Measurements from ENCODE around the gene DPH1. TPM values are rescaled to one million over a fixed set of nuclear protein-coding genes. Genes with fewer than 3 reads are reported as not detected.

Gene DPH1
- total and polyA plus RNA-seq, 2 donors (not counting 1 experiment from before 2014, with no cell fraction given): 23.1 to 28.5 TPM

- H3K79me2 ChIP-seq (ENCODE audit: control insufficient read depth, insufficient read depth, low read length): peaks cover 67% of the 10 kb centered on the region
- H3K9ac ChIP-seq (ENCODE audit: insufficient read depth, low read length): peak overlapping the region; percentile 90
- peak overlapping the region; percentile 85 for H3K4me2 ChIP-seq (ENCODE audit: extremely low read depth, insufficient read depth, low read length)
- H3K27me3 ChIP-seq (ENCODE audit: control insufficient read depth, insufficient read depth, low read length): no peaks in the 10 kb centered on the region
- peaks cover 28% of the 10 kb centered on the region for H3K4me1 ChIP-seq (ENCODE audit: control insufficient read depth, extremely low read depth, insufficient read depth, low read length)
- H2AFZ ChIP-seq (ENCODE audit: low read length): no peak overlapping the region
- peak in 1 of 2 donors; percentile 35 for DNase-seq (ENCODE audit: low read depth in 2 of 2)
- H4K20me1 ChIP-seq (ENCODE audit: control insufficient read depth, extremely low read depth, insufficient read depth, low read length): no peaks in the 10 kb centered on the region
- no peak for TF ChIP-seq EZH2 (IDR thresholded peaks at IDR 0.05; ENCODE audit: low read length, missing control alignments)
- TF ChIP-seq, protein P1, sequence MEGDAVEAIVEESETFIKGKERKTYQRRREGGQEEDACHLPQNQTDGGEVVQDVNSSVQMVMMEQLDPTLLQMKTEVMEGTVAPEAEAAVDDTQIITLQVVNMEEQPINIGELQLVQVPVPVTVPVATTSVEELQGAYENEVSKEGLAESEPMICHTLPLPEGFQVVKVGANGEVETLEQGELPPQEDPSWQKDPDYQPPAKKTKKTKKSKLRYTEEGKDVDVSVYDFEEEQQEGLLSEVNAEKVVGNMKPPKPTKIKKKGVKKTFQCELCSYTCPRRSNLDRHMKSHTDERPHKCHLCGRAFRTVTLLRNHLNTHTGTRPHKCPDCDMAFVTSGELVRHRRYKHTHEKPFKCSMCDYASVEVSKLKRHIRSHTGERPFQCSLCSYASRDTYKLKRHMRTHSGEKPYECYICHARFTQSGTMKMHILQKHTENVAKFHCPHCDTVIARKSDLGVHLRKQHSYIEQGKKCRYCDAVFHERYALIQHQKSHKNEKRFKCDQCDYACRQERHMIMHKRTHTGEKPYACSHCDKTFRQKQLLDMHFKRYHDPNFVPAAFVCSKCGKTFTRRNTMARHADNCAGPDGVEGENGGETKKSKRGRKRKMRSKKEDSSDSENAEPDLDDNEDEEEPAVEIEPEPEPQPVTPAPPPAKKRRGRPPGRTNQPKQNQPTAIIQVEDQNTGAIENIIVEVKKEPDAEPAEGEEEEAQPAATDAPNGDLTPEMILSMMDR (conservative IDR thresholded peaks at IDR 0.05 in 1 of 2, IDR thresholded peaks at IDR 0.05 in 1 of 2; ENCODE audit: low read depth in 1 of 2, low read length in 2 of 2): no peak
- H3K36me3 ChIP-seq (ENCODE audit: control insufficient read depth, insufficient read depth, low read length): peaks cover 34% of the 10 kb centered on the region
- H3K9me3 ChIP-seq (ENCODE audit: control insufficient read depth, insufficient read depth, low read depth, low read length): no peaks in the 10 kb centered on the region
- peak overlapping the region in 3 of 4 experiments; percentile 28 to 80 (median 43) for H3K4me3 ChIP-seq (replicated peaks in 1 of 4; ENCODE audit: control extremely low read depth in 1 of 4, insufficient read depth in 1 of 4, low read depth in 3 of 4, low read length in 4 of 4)
- H3K27ac ChIP-seq (ENCODE audit: insufficient read depth, low read length): peak overlapping the region; percentile 84
Measured at GRCh38 chr17:2057175-2057759, 27.3 kb downstream of the DPH1 start.

DNA sequence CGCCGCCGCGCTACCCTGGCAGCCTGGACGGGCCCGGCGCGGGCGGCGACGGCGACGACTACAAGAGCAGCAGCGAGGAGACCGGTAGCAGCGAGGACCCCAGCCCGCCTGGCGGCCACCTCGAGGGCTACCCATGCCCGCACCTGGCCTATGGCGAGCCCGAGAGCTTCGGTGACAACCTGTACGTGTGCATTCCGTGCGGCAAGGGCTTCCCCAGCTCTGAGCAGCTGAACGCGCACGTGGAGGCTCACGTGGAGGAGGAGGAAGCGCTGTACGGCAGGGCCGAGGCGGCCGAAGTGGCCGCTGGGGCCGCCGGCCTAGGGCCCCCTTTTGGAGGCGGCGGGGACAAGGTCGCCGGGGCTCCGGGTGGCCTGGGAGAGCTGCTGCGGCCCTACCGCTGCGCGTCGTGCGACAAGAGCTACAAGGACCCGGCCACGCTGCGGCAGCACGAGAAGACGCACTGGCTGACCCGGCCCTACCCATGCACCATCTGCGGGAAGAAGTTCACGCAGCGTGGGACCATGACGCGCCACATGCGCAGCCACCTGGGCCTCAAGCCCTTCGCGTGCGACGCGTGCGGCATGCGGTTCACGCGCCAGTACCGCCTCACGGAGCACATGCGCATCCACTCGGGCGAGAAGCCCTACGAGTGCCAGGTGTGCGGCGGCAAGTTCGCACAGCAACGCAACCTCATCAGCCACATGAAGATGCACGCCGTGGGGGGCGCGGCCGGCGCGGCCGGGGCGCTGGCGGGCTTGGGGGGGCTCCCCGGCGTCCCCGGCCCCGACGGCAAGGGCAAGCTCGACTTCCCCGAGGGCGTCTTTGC, 28.0 kb downstream of the DPH1 start:
- Histone ChIP-seq H3K4me1 (ENCODE audit: control insufficient read depth, extremely low read depth, insufficient read depth, low read length) (peaks cover 35% of the 10 kb centered on the region), H3K36me3 (ENCODE audit: control insufficient read depth, insufficient read depth, low read length) (peaks cover 34% of the 10 kb centered on the region), H3K4me2 (ENCODE audit: extremely low read depth, insufficient read depth, low read length) (peak overlapping the region; percentile 85), H3K27me3 (ENCODE audit: control insufficient read depth, insufficient read depth, low read length) (no peaks in the 10 kb centered on the region), H3K4me3 (replicated peaks in 1 of 4; ENCODE audit: control extremely low read depth in 1 of 4, insufficient read depth in 1 of 4, low read depth in 3 of 4, low read length in 4 of 4) (peak overlapping the region; percentile 21 to 80 (median 42)), H4K20me1 (ENCODE audit: control insufficient read depth, extremely low read depth, insufficient read depth, low read length) (no peaks in the 10 kb centered on the region), H2AFZ (ENCODE audit: low read length) (no peak overlapping the region), H3K9ac (ENCODE audit: insufficient read depth, low read length) (peak overlapping the region; percentile 90), H3K9me3 (ENCODE audit: control insufficient read depth, insufficient read depth, low read depth, low read length) (no peaks in the 10 kb centered on the region), H3K79me2 (ENCODE audit: control insufficient read depth, insufficient read depth, low read length) (peaks cover 69% of the 10 kb centered on the region), H3K27ac (ENCODE audit: insufficient read depth, low read length) (peak overlapping the region; percentile 84)
- DNase-seq (ENCODE audit: low read depth in 2 of 2): peak in 1 of 2 donors; percentile 51
- no peak for TF ChIP-seq EZH2 (IDR thresholded peaks at IDR 0.05; ENCODE audit: low read length, missing control alignments)

DNA sequence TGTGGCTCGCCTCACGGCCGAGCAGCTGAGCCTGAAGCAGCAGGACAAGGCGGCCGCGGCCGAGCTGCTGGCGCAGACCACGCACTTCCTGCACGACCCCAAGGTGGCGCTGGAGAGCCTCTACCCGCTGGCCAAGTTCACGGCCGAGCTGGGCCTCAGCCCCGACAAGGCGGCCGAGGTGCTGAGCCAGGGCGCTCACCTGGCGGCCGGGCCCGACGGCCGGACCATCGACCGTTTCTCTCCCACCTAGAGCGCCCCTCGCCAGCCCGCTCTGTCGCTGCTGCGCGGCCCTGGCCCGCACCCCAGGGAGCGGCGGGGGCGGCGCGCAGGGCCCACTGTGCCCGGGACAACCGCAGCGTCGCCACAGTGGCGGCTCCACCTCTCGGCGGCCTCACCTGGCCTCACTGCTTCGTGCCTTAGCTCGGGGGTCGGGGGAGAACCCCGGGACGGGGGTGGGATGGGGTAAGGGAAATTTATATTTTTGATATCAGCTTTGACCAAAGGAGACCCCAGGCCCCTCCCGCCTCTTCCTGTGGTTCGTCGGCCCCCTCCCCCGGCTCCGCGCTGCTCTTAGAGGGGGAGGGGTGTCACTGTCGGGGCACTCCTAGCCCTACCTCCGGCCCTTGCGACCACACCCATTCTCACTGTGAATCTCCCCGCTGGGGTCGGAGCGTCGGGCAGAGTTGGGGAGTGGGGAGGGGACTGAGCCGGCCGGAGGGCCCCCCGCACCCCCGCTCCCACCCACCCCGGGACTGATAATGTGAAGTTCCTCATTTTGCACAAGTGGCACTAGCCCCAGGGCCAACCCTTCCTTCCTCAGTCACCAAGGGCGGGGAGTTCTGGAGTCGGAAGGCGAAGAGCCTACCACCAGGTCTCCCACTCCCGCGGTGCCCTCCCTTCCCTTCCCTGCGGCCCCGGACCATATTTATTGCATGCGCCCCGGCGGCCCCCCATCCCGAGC, 28.9 kb downstream of the DPH1 start:
- Histone ChIP-seq H3K79me2 (ENCODE audit: control insufficient read depth, insufficient read depth, low read length) (peaks cover 69% of the 10 kb centered on the region), H4K20me1 (ENCODE audit: control insufficient read depth, extremely low read depth, insufficient read depth, low read length) (no peaks in the 10 kb centered on the region), H3K9ac (ENCODE audit: insufficient read depth, low read length) (peak overlapping the region; percentile 90), H3K4me2 (ENCODE audit: extremely low read depth, insufficient read depth, low read length) (peak overlapping the region; percentile 75), H3K4me3 (replicated peaks in 1 of 4; ENCODE audit: control extremely low read depth in 1 of 4, insufficient read depth in 1 of 4, low read depth in 3 of 4, low read length in 4 of 4) (peak overlapping the region in 3 of 4 experiments; percentile 5 to 80 (median 25)), H3K4me1 (ENCODE audit: control insufficient read depth, extremely low read depth, insufficient read depth, low read length) (peaks cover 43% of the 10 kb centered on the region), H3K27ac (ENCODE audit: insufficient read depth, low read length) (peak overlapping the region; percentile 84), H3K27me3 (ENCODE audit: control insufficient read depth, insufficient read depth, low read length) (no peaks in the 10 kb centered on the region), H3K36me3 (ENCODE audit: control insufficient read depth, insufficient read depth, low read length) (peaks cover 34% of the 10 kb centered on the region), H3K9me3 (ENCODE audit: control insufficient read depth, insufficient read depth, low read depth, low read length) (no peaks in the 10 kb centered on the region), H2AFZ (ENCODE audit: low read length) (no peak overlapping the region)
- DNase-seq (ENCODE audit: low read depth in 2 of 2): peak; percentile 67 to 81
- TF ChIP-seq, protein P1 (conservative IDR thresholded peaks at IDR 0.05 in 1 of 2, IDR thresholded peaks at IDR 0.05 in 1 of 2; ENCODE audit: low read depth in 1 of 2, low read length in 2 of 2): peak; percentile 67 to 68
- TF ChIP-seq EZH2 (IDR thresholded peaks at IDR 0.05; ENCODE audit: low read length, missing control alignments): no peak

All from fibroblast of lung (primary cell).